HCT116 (cell line): ENCODE results near the gene AMPD3. TPM values are rescaled to one million over a fixed set of nuclear protein-coding genes. Genes with fewer than 3 reads are reported as not detected.

ENCODE experiments used
- ATAC-seq: fragments of 200-7000 bp; cut with Tn5 transposase; 2 replicates; pipeline ENCODE4 v1.9.1; 2020; ENCODE audit warnings: mild to moderate bottlenecking, moderate library complexity
- BruUV-seq: library from RNA; stranded (reverse); fragments of 400-500 nt; replicated peaks from 2 replicates; lab custom pipeline; 2021; lab: Mats Ljungman, UMichigan
- CTCF ChIA-PET: fragments of 300-600 bp; sonication (Branson Sonifier 250); formaldehyde crosslinking; loops from one replicate; lab custom pipeline; 2021; ENCODE audit warnings: antibody characterized with exemption; lab: Charles Lee
- POLR2A ChIA-PET: fragments of 300-600, 350-600 bp; sonication (Branson Sonifier 250); formaldehyde crosslinking; loops from one replicate; lab custom pipeline; 2021; ENCODE audit warnings: antibody characterized with exemption; lab: Charles Lee
- RAD21 ChIA-PET, 2 experiments: fragments of 300-600 bp; sonication (Branson Sonifier 250); formaldehyde crosslinking; loops; one replicate each; lab custom pipeline; 2023; ENCODE audit warnings: low total read pairs in 2 of 2; ENCODE audit not compliant: uncharacterized antibody in 2 of 2, unreplicated experiment in 2 of 2, low non-redundant PET in 1 of 2; lab: Charles Lee
- DNase-seq: peaks from one replicate; pipeline ENCODE4 v3.0.0-alpha.2; 2010; ENCODE audit warnings: low read depth, low spot score
- H2AFZ ChIP-seq: fragments of 200-600 bp; shearing (Covaris generic), sonication (generic); 2 replicates; pipeline ENCODE4 v1.6.1; 2017; ENCODE audit warnings: low read depth, mixed run types, mixed read lengths, antibody characterized with exemption, low read length; ENCODE audit not compliant: poor library complexity, severe bottlenecking
- H3K27ac ChIP-seq: 2 replicates; pipeline ENCODE4 v1.5.1; 2012; ENCODE audit warnings: low read depth, low read length
- H3K27me3 ChIP-seq: fragments of 200-600 bp; sonication (generic); 2 replicates; pipeline ENCODE4 v1.6.1; 2016; ENCODE audit warnings: mixed run types, low read length, mixed read lengths; ENCODE audit not compliant: insufficient read depth
- H3K36me3 ChIP-seq, 2 experiments: fragments of 200-500 bp in 1 of 2; fragments of 200-600 bp in 1 of 2; sonication (Bioruptor generic) in 1 of 2; sonication (generic) in 1 of 2; 2 replicates each; pipeline versions ENCODE4 v1.5.1 to v1.6.1; 2014 to 2016; ENCODE audit warnings: low read length in 2 of 2, inconsistent platforms in 1 of 2, mixed read lengths in 1 of 2, mixed run types in 1 of 2; ENCODE audit not compliant: insufficient read depth in 2 of 2, control insufficient read depth in 1 of 2
- H3K4me1 ChIP-seq, 2 experiments: fragments of 200-600 bp in 1 of 2; sonication (generic) in 1 of 2; 2 replicates each; pipeline versions ENCODE4 v1.5.1 to v1.6.1; 2012 to 2017; ENCODE audit warnings: low read length in 2 of 2, inconsistent platforms in 1 of 2, mild to moderate bottlenecking in 1 of 2, mixed read lengths in 1 of 2, mixed run types in 1 of 2, moderate library complexity in 1 of 2; ENCODE audit not compliant: insufficient read depth in 2 of 2, control insufficient read depth in 1 of 2
- H3K4me2 ChIP-seq: fragments of 200-600 bp; sonication (generic); 2 replicates; pipeline ENCODE4 v1.6.1; 2017; ENCODE audit warnings: mixed run types, low read length, mixed read lengths
- H3K4me3 ChIP-seq, 2 experiments: fragments of 200-600 bp in 1 of 2; sonication (generic) in 1 of 2; replicated peaks in 1 of 2; 2 replicates each; pipeline ENCODE4 v1.5.1; 2011 to 2016; ENCODE audit warnings: low read length in 2 of 2, control low read depth in 1 of 2, low read depth in 1 of 2, mild to moderate bottlenecking in 1 of 2, mixed read lengths in 1 of 2, mixed run types in 1 of 2
- H3K79me2 ChIP-seq: fragments of 200-600 bp; sonication (generic); 2 replicates; pipeline ENCODE4 v1.6.1; 2017; ENCODE audit warnings: mild to moderate bottlenecking, mixed run types, low read length, moderate library complexity, mixed read lengths; ENCODE audit not compliant: insufficient read depth
- H3K9ac ChIP-seq: fragments of 200-600 bp; sonication (generic); 2 replicates; pipeline ENCODE4 v1.6.1; 2016; ENCODE audit warnings: low read length, mixed read lengths
- H3K9me2 ChIP-seq: fragments of 200-600 bp; sonication (generic), shearing (Covaris generic); 2 replicates; pipeline ENCODE4 v1.6.1; 2017; ENCODE audit warnings: mixed run types, mild to moderate bottlenecking, moderate library complexity; ENCODE audit not compliant: insufficient read depth
- H3K9me3 ChIP-seq, 2 experiments: fragments of 200-500 bp in 1 of 2; fragments of 200-600 bp in 1 of 2; sonication (Bioruptor generic) in 1 of 2; sonication (generic) in 1 of 2; 2 replicates each; pipeline ENCODE4 v1.6.1; 2014 to 2017; ENCODE audit warnings: low read length in 2 of 2, mixed read lengths in 2 of 2, inconsistent platforms in 1 of 2, low read depth in 1 of 2, mild to moderate bottlenecking in 1 of 2, mixed run types in 1 of 2, moderate library complexity in 1 of 2; ENCODE audit not compliant: control insufficient read depth in 1 of 2, insufficient read depth in 1 of 2
- H4K20me1 ChIP-seq: fragments of 200-600 bp; sonication (generic), shearing (Covaris generic); 2 replicates; pipeline ENCODE4 v1.6.1; 2017; ENCODE audit warnings: mixed run types, mild to moderate bottlenecking, moderate library complexity; ENCODE audit not compliant: insufficient read depth
- CEBPB ChIP-seq: IDR thresholded peaks from 2 replicates; pipeline ENCODE4 v1.6.1; 2012; ENCODE audit warnings: low read depth
- EGR1 ChIP-seq: IDR thresholded peaks from 2 replicates; pipeline ENCODE4 v1.6.1; 2012; ENCODE audit warnings: low read depth
- ELF1 ChIP-seq: IDR thresholded peaks from 2 replicates; pipeline ENCODE4 v1.6.1; 2012; ENCODE audit warnings: low read depth, borderline replicate concordance
- EZH2 ChIP-seq: fragments of 200-600 bp; sonication (generic); IDR thresholded peaks from 2 replicates; pipeline ENCODE4 v1.6.1; 2017; ENCODE audit warnings: antibody characterized with exemption, mixed run types
- EZH2phosphoT487 ChIP-seq: fragments of 200-600 bp; IDR thresholded peaks from 2 replicates; pipeline ENCODE4 v1.6.1; 2018; ENCODE audit warnings: antibody characterized with exemption, borderline replicate concordance
- FOSL1 ChIP-seq: IDR thresholded peaks from 2 replicates; pipeline ENCODE4 v1.6.1; 2012; ENCODE audit warnings: low read depth
- MAX ChIP-seq: IDR thresholded peaks from 2 replicates; pipeline ENCODE4 v1.6.1; 2012
- POLR2AphosphoS5 ChIP-seq: IDR thresholded peaks from 2 replicates; pipeline ENCODE4 v1.6.1; 2011; ENCODE audit warnings: mild to moderate bottlenecking, low read depth, low read length, moderate library complexity
- RAD21 ChIP-seq: IDR thresholded peaks from 2 replicates; pipeline ENCODE4 v1.6.1; 2012; ENCODE audit warnings: low read depth, mild to moderate bottlenecking
- SP1 ChIP-seq: IDR thresholded peaks from 2 replicates; pipeline ENCODE4 v1.6.1; 2012; ENCODE audit warnings: low read depth
- SRF ChIP-seq: IDR thresholded peaks from 2 replicates; pipeline ENCODE4 v1.6.1; 2012; ENCODE audit warnings: low read depth
- TCF7L2 ChIP-seq: IDR thresholded peaks from 2 replicates; pipeline ENCODE4 v1.7.0; 2011; ENCODE audit warnings: borderline replicate concordance, inconsistent platforms; ENCODE audit not compliant: insufficient read depth, insufficient read length; ENCODE audit errors: extremely low read depth
- YY1 ChIP-seq: IDR thresholded peaks from 2 replicates; pipeline ENCODE4 v1.6.1; 2011; ENCODE audit warnings: low read length, low read depth, moderate library complexity, mild to moderate bottlenecking; ENCODE audit not compliant: insufficient replicate concordance; ENCODE audit errors: extremely low read depth
- ZFX ChIP-seq: fragments of 450-650 bp; IDR thresholded peaks from 2 replicates; pipeline ENCODE4 v1.6.1; 2017
- ZNF274 ChIP-seq: fragments of 200-500 bp; sonication (Bioruptor generic); IDR thresholded peaks from 2 replicates; pipeline ENCODE4 v1.6.1; 2014; ENCODE audit warnings: mild to moderate bottlenecking, low read depth, low read length, inconsistent platforms
- intact Hi-C: fragments of 100-400 bp; cut with micrococcal nuclease; formaldehyde crosslinking; loops from 2 replicates; pipeline ENCODE4 v1.10.0; 2022
- total RNA-seq: library from RNA; stranded (reverse); gene quantifications from one replicate; pipeline ENCODE4 v1.2.1, GENCODE V29; 2021; ENCODE audit not compliant: unreplicated experiment
- TF ChIP-seq, protein P1 (sequence below): IDR thresholded peaks from 2 replicates; pipeline ENCODE4 v1.6.1; 2012; ENCODE audit warnings: low read depth
- TF ChIP-seq, protein P2 (sequence below): IDR thresholded peaks from 2 replicates; pipeline ENCODE4 v1.6.1; 2012

Gene AMPD3
- total RNA-seq, 1 experiment from 2014 or later = 25.9 TPM

DNA sequence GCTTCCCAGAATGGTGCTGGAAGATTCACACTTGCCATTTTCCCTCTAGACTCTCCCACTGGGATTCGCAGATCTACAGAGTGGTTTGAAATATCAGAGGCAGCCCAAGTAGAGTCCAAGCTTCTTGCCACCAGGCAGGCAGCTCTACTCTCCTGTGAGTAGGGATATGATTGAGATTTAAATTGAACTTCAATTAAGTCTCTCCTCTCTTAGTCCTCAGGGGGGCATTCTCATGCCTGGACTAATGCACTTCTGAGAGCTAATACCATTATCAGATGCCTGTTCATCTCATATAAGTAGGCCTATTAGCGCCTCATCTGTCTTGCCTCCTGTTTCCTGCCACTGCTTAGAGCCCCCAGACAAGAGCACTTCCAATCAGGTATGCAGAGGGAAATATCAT is 25.5 kb upstream of the AMPD3 start:
- H3K27me3 ChIP-seq = no peaks in the 10 kb centered on the region
- no peaks in the 10 kb centered on the region for H4K20me1 ChIP-seq
- H3K4me2 ChIP-seq = no peak overlapping the region
- DNase-seq (no peak), ATAC-seq (no peak)
- no peak overlapping the region for H2AFZ ChIP-seq
- H3K9me2 ChIP-seq = no peaks in the 10 kb centered on the region
- H3K36me3 ChIP-seq = no peaks in the 10 kb centered on the region
- H3K27ac ChIP-seq = no peak overlapping the region
- intact Hi-C loops = no loop called here
- CTCF ChIA-PET = interaction anchor here (1.0 to 1.1 kb wide), 2 partner anchors 13 to 25 kb away, joined by 3 read pairs; partner anchors contain the start of gene AMPD3
- no peak overlapping the region for H3K4me3 ChIP-seq
- no peaks in the 10 kb centered on the region for H3K9me3 ChIP-seq
- BruUV-seq = no TSS peak
- no peaks in the 10 kb centered on the region for H3K4me1 ChIP-seq
- POLR2A ChIA-PET = interaction anchor here (0.9 to 1.3 kb wide), 2 partner anchors 11 to 25 kb away, joined by 3 to 4 read pairs; partner anchors contain the start of gene AMPD3
- RAD21 ChIA-PET = no interaction called here
- H3K9ac ChIP-seq = no peak overlapping the region
- 0 out of 2 replicates have a peak, but pooled peaks have one; percentile 21 for TF ChIP-seq RAD21
- TF ChIP-seq MAX = no peak
- no peaks in the 10 kb centered on the region for H3K79me2 ChIP-seq

GRCh38 chr11:10432493-10432892 is 22.6 kb upstream of the AMPD3 start:
- CTCF ChIA-PET = no interaction called here
- Histone ChIP-seq H3K4me3 (no peak overlapping the region), H3K27me3 (no peaks in the 10 kb centered on the region), H3K27ac (no peak overlapping the region), H3K9ac (no peak overlapping the region), H2AFZ (no peak overlapping the region), H3K4me1 (no peaks in the 10 kb centered on the region), H3K79me2 (no peaks in the 10 kb centered on the region), H3K9me3 (no peaks in the 10 kb centered on the region), H3K4me2 (no peak overlapping the region), H3K36me3 (no peaks in the 10 kb centered on the region), H3K9me2 (no peaks in the 10 kb centered on the region), H4K20me1 (no peaks in the 10 kb centered on the region)
- POLR2A ChIA-PET = no interaction called here
- RAD21 ChIA-PET = no interaction called here
- no TSS peak for BruUV-seq
- ATAC-seq (no peak), DNase-seq (no peak)
- intact Hi-C loops = no loop called here
- TF ChIP-seq EGR1 = no peak
- TF ChIP-seq FOSL1 = no peak
- TF ChIP-seq, protein P1, sequence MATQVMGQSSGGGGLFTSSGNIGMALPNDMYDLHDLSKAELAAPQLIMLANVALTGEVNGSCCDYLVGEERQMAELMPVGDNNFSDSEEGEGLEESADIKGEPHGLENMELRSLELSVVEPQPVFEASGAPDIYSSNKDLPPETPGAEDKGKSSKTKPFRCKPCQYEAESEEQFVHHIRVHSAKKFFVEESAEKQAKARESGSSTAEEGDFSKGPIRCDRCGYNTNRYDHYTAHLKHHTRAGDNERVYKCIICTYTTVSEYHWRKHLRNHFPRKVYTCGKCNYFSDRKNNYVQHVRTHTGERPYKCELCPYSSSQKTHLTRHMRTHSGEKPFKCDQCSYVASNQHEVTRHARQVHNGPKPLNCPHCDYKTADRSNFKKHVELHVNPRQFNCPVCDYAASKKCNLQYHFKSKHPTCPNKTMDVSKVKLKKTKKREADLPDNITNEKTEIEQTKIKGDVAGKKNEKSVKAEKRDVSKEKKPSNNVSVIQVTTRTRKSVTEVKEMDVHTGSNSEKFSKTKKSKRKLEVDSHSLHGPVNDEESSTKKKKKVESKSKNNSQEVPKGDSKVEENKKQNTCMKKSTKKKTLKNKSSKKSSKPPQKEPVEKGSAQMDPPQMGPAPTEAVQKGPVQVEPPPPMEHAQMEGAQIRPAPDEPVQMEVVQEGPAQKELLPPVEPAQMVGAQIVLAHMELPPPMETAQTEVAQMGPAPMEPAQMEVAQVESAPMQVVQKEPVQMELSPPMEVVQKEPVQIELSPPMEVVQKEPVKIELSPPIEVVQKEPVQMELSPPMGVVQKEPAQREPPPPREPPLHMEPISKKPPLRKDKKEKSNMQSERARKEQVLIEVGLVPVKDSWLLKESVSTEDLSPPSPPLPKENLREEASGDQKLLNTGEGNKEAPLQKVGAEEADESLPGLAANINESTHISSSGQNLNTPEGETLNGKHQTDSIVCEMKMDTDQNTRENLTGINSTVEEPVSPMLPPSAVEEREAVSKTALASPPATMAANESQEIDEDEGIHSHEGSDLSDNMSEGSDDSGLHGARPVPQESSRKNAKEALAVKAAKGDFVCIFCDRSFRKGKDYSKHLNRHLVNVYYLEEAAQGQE = no peak
- TF ChIP-seq ZNF274 = no peak
- TF ChIP-seq ZFX = no peak
- TF ChIP-seq ELF1 = no peak
- no peak for TF ChIP-seq RAD21
- TF ChIP-seq TCF7L2 = no peak
- no peak for TF ChIP-seq EZH2phosphoT487
- no peak for TF ChIP-seq MAX
- TF ChIP-seq CEBPB = no peak
- TF ChIP-seq SP1 = no peak
- no peak for TF ChIP-seq EZH2
- no peak for TF ChIP-seq SRF
- TF ChIP-seq POLR2AphosphoS5 = no peak
- TF ChIP-seq, protein P2, sequence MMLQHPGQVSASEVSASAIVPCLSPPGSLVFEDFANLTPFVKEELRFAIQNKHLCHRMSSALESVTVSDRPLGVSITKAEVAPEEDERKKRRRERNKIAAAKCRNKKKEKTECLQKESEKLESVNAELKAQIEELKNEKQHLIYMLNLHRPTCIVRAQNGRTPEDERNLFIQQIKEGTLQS = no peak
- no peak for TF ChIP-seq YY1
